ENCODE data around the gene BRD7.

Gene BRD7

GRCh38 chr16:50390914-50391716, 22.3 kb upstream of the BRD7 start:
- no peak overlapping the region for H3K4me3 ChIP-seq (ENCODE audit: low read length)

GRCh38 chr16:50390371-50390771, 21.6 kb upstream of the BRD7 start:
- no peak overlapping the region for H3K4me3 ChIP-seq (ENCODE audit: low read length)
- DNase-seq (ENCODE audit: low read depth, low spot score), result no peak

More at GRCh38 chr16:50390914-50391716, 22.3 kb upstream of the BRD7 start:
- no peak for DNase-seq (ENCODE audit: low read depth, low spot score)

GRCh38 chr16:50389900-50390299, 21.1 kb upstream of the BRD7 start:
- no peak for DNase-seq (ENCODE audit: low read depth, low spot score)
- H3K4me3 ChIP-seq (ENCODE audit: low read length), result no peak overlapping the region

GRCh38 chr16:50388496-50388895, 19.7 kb upstream of the BRD7 start:
- no peak overlapping the region for H3K4me3 ChIP-seq (ENCODE audit: low read length)
- DNase-seq (ENCODE audit: low read depth, low spot score), result no peak

- DNase-seq (ENCODE audit: low read depth, low spot score), result no peak
- no peak overlapping the region for H3K4me3 ChIP-seq (ENCODE audit: low read length)
Measured at GRCh38 chr16:50386774-50387173, 18.0 kb upstream of the BRD7 start.

GRCh38 chr16:50386139-50386538, 17.4 kb upstream of the BRD7 start:
- no peak for DNase-seq (ENCODE audit: low read depth, low spot score)
- H3K4me3 ChIP-seq (ENCODE audit: low read length), result no peak overlapping the region

- no peak for DNase-seq (ENCODE audit: low read depth, low spot score)
- H3K4me3 ChIP-seq (ENCODE audit: low read length), result no peak overlapping the region
Measured at GRCh38 chr16:50384500-50385135, 15.8 kb upstream of the BRD7 start.

GRCh38 chr16:50381679-50382440, 13.1 kb upstream of the BRD7 start:
- no peak for DNase-seq (ENCODE audit: low read depth, low spot score)
- H3K4me3 ChIP-seq (ENCODE audit: low read length), result no peak overlapping the region

GRCh38 chr16:50378417-50378816, 9.6 kb upstream of the BRD7 start:
- H3K4me3 ChIP-seq (ENCODE audit: low read length), result no peak overlapping the region
- DNase-seq (ENCODE audit: low read depth, low spot score), result no peak

GRCh38 chr16:50377001-50377400, 8.2 kb upstream of the BRD7 start:
- DNase-seq (ENCODE audit: low read depth, low spot score), result no peak
- no peak overlapping the region for H3K4me3 ChIP-seq (ENCODE audit: low read length)

GRCh38 chr16:50373780-50374179, 5.0 kb upstream of the BRD7 start:
- no peak for DNase-seq (ENCODE audit: low read depth, low spot score)
- no peak overlapping the region for H3K4me3 ChIP-seq (ENCODE audit: low read length)

GRCh38 chr16:50373345-50373701, 4.5 kb upstream of the BRD7 start:
- H3K4me3 ChIP-seq (ENCODE audit: low read length), result no peak overlapping the region
- no peak for DNase-seq (ENCODE audit: low read depth, low spot score)

GRCh38 chr16:50372611-50373344, 4.0 kb upstream of the BRD7 start:
- H3K4me3 ChIP-seq (ENCODE audit: low read length), result no peak overlapping the region
- DNase-seq (ENCODE audit: low read depth, low spot score), result no peak

- DNase-seq (ENCODE audit: low read depth, low spot score), result no peak
- no peak overlapping the region for H3K4me3 ChIP-seq (ENCODE audit: low read length)
Measured at GRCh38 chr16:50371936-50372595, 3.3 kb upstream of the BRD7 start.

- DNase-seq (ENCODE audit: low read depth, low spot score), result no peak
- H3K4me3 ChIP-seq (ENCODE audit: low read length), result no peak overlapping the region
Measured at GRCh38 chr16:50371036-50371716, 2.4 kb upstream of the BRD7 start.

GRCh38 chr16:50369133-50369804, 481 bp upstream of the BRD7 start:
- peak overlapping the region; percentile 42 for H3K4me3 ChIP-seq (ENCODE audit: low read length)
- DNase-seq (ENCODE audit: low read depth, low spot score), result no peak

- H3K4me3 ChIP-seq (ENCODE audit: low read length), result peak overlapping the region; percentile 70
- DNase-seq (ENCODE audit: low read depth, low spot score), result no peak
Measured at GRCh38 chr16:50367777-50368409, 895 bp downstream of the BRD7 start.

All from Jurkat, Clone E6-1 (cell line).